Measurements from ENCODE around the gene AGBL3. TPM values are rescaled to one million over a fixed set of nuclear protein-coding genes. Genes with fewer than 3 reads are reported as not detected.

AGBL3 gene
- total and polyA plus RNA-seq, 2 of the 8 experiments (the other 6 are each of a cell fraction or from before 2014, with no cell fraction given), result 1.1 to 1.9 TPM

GRCh38 chr7:134948736-134949135, 37.6 kb upstream of the AGBL3 start (continued):
- TF ChIP-seq CHD7 (IDR thresholded peaks at IDR 0.05; ENCODE audit: insufficient replicate concordance, low read length) (no peak), ZNF274 (IDR thresholded peaks at IDR 0.05; ENCODE audit: borderline replicate concordance, extremely low read depth, low read length) (no peak), RBBP5 (IDR thresholded peaks at IDR 0.05; ENCODE audit: borderline replicate concordance, low read depth, low read length) (no peak), KDM4A (IDR thresholded peaks at IDR 0.05; ENCODE audit: low read depth, low read length, severe bottlenecking) (no peak), NANOG (IDR thresholded peaks at IDR 0.05; ENCODE audit: insufficient read depth, low read depth, low read length, poor library complexity, severe bottlenecking) (no peak), GTF2F1 (IDR thresholded peaks at IDR 0.05; ENCODE audit: borderline replicate concordance, low read depth, low read length) (no peak), PHF8 (conservative IDR thresholded peaks at IDR 0.05; ENCODE audit: low read depth, low read length) (no peak), ATF3 (IDR thresholded peaks at IDR 0.05; ENCODE audit: insufficient read depth, low read depth, low read length) (no peak), MAFK (IDR thresholded peaks at IDR 0.05; ENCODE audit: low read depth, low read length) (no peak), ASH2L (IDR thresholded peaks at IDR 0.05; ENCODE audit: low read length) (no peak), EGR1 (IDR thresholded peaks at IDR 0.05; ENCODE audit: borderline replicate concordance, low read depth, low read length) (no peak)

Data from H1 (cell line).